NCI-H526 (cell line): Measurements from ENCODE around the gene BAIAP3.

ENCODE experiments used
- DNase-seq, 2 experiments: peaks; one replicate each; lab custom pipeline; 2025; lab: John Stamatoyannopoulos, UW

The BAIAP3 gene

GRCh38 chr16:1394367-1394951 is 61.0 kb downstream of the BAIAP3 start:
- DNase-seq: no peak

GRCh38 chr16:1395444-1396031 is 62.1 kb downstream of the BAIAP3 start:
- DNase-seq: no peak

- DNase-seq: no peak
Measured at GRCh38 chr16:1397779-1398178, 64.3 kb downstream of the BAIAP3 start.

GRCh38 chr16:1398351-1398750 is 64.9 kb downstream of the BAIAP3 start:
- no peak for DNase-seq
